ENCODE measurements around the gene HSBP1L1. TPM values are rescaled to one million over a fixed set of nuclear protein-coding genes. Genes with fewer than 3 reads are reported as not detected.

HSBP1L1 gene
- total RNA-seq, 1 experiment from 2014 or later, result not detected

GRCh38 chr18:79970419-79971133 lies 6.1 kb downstream of the HSBP1L1 start:
- Histone ChIP-seq H3K23me2 (ENCODE audit: insufficient read length, low read depth, low read length, poor library complexity, severe bottlenecking) (no peaks in the 10 kb centered on the region), H3K56ac (ENCODE audit: insufficient read length, low read depth, low read length) (no peak overlapping the region), H4K91ac (ENCODE audit: insufficient read length, low read depth, low read length) (no peak overlapping the region), H2BK15ac (ENCODE audit: low read depth, low read length) (no peak overlapping the region), H3K14ac (ENCODE audit: insufficient read depth, low read length) (no peak overlapping the region), H3K79me1 (ENCODE audit: insufficient read depth, low read depth, low read length, poor library complexity, severe bottlenecking) (peaks cover 6% of the 10 kb centered on the region), H2AK5ac (ENCODE audit: insufficient read length, low read length) (no peak overlapping the region), H3K18ac (ENCODE audit: insufficient read length, low read depth, low read length) (no peak overlapping the region), H3K9me3 (ENCODE audit: control insufficient read depth, low read depth, low read length) (no peaks in the 10 kb centered on the region), H3K4me2 (ENCODE audit: insufficient read depth, insufficient read length, low read length) (no peak overlapping the region), H2BK5ac (ENCODE audit: insufficient read length, low read length) (no peak overlapping the region), H3K23ac (ENCODE audit: insufficient read length, low read depth, low read length) (no peak overlapping the region), H3K9ac (ENCODE audit: extremely low read depth, insufficient read length, low read length) (no peak overlapping the region), H2BK20ac (ENCODE audit: low read depth, low read length, poor library complexity, severe bottlenecking) (no peak overlapping the region), H3K79me2 (ENCODE audit: insufficient read depth, low read length) (peaks cover 4% of the 10 kb centered on the region; the same call in 1 of the 2 replicates), H2BK120ac (ENCODE audit: low read depth, low read length, poor library complexity, severe bottlenecking) (no peak overlapping the region), H3K4ac (ENCODE audit: low read depth, low read length) (no peak overlapping the region), H3T11ph (ENCODE audit: low read length) (no peak overlapping the region), H3K27ac (ENCODE audit: insufficient read length, low read depth, low read length) (no peak overlapping the region), H3K4me1 (ENCODE audit: insufficient read depth, low read length) (no peaks in the 10 kb centered on the region), H2BK12ac (ENCODE audit: insufficient read length, low read depth, low read length) (no peak overlapping the region), H3K27me3 (ENCODE audit: insufficient read depth, low read length) (no peaks in the 10 kb centered on the region), H2AFZ (ENCODE audit: low read length) (no peak overlapping the region), H4K8ac (replicated peaks; ENCODE audit: insufficient read length, low read depth, low read length) (no peak overlapping the region), H4K20me1 (ENCODE audit: control insufficient read depth, insufficient read depth, insufficient read length) (no peaks in the 10 kb centered on the region), H4K5ac (ENCODE audit: insufficient read length, low read depth, low read length) (no peak overlapping the region)
- H3K27ac Mint-ChIP-seq, result no peak overlapping the region; a peak in 1 of 7 replicates
- peaks cover 25 to 56% (median 46%) of the 10 kb centered on the region in 3 experiments for H3K36me3 Mint-ChIP-seq (ENCODE audit: insufficient read depth in 1 of 3, low read depth in 3 of 3)
- H3K4me3 Mint-ChIP-seq, result no peak overlapping the region
- TF ChIP-seq CTCF (conservative IDR thresholded peaks at IDR 0.05), result no peak
- no CpG with 5 or more reads among the region's 12 CpGs for whole genome bisulfite sequencing (ENCODE audit: extremely low coverage, insufficient read length, low lambda C conversion rate)
- H3K4me1 Mint-ChIP-seq, result peaks cover 1% of the 10 kb centered on the region in 2 experiments; a peak in 3 of 4 replicates
- H3K9me3 Mint-ChIP-seq, result no peaks in the 10 kb centered on the region
- H3K27me3 Mint-ChIP-seq (ENCODE audit: low read depth), result peaks cover 10% of the 10 kb centered on the region
- no peak for DNase-seq
